Stimulated activated naive CD8-positive, alpha-beta T cell treated with anti-CD3 and anti-CD28 coated beads, Interleukin-15, amount 100 ng/mL, for 72 hours (primary cell): ENCODE data around the gene SLC11A2.
"Not testable (repeated sequence)": the region's sequence is repeated elsewhere in the genome, so short reads cannot be mapped to it uniquely, and the experiment has no call there.

ENCODE experiments used
- ATAC-seq: fragments of 150-1000 bp; cut with Tn5 transposase; 2 replicates; pipeline ENCODE4 v1.10.0; 2021; ENCODE audit warnings: mild to moderate bottlenecking, moderate library complexity
- DNase-seq, 2 donors: peaks; one replicate each; pipeline ENCODE4 v3.0.0; 2021 to 2022
- H3K27ac Mint-ChIP-seq, 2 donors: one replicate each; pipeline ENCODE4 v1.8.0; 2022; ENCODE audit warnings: mild to moderate bottlenecking in 2 of 2, mixed read lengths in 2 of 2, moderate library complexity in 2 of 2
- H3K27me3 Mint-ChIP-seq: one replicate; pipeline ENCODE4 v1.8.0; 2022; ENCODE audit warnings: mixed read lengths
- H3K4me1 Mint-ChIP-seq: one replicate; pipeline ENCODE4 v1.8.0; 2022; ENCODE audit warnings: mild to moderate bottlenecking, mixed read lengths
- H3K4me3 Mint-ChIP-seq, 2 donors: one replicate each; pipeline ENCODE4 v1.8.0; 2022; ENCODE audit warnings: mild to moderate bottlenecking in 2 of 2, mixed read lengths in 2 of 2, moderate library complexity in 1 of 2
- H3K9me3 Mint-ChIP-seq, 2 donors: one replicate each; pipeline ENCODE4 v1.8.0; 2022; ENCODE audit warnings: mixed read lengths in 2 of 2

The SLC11A2 gene

DNA sequence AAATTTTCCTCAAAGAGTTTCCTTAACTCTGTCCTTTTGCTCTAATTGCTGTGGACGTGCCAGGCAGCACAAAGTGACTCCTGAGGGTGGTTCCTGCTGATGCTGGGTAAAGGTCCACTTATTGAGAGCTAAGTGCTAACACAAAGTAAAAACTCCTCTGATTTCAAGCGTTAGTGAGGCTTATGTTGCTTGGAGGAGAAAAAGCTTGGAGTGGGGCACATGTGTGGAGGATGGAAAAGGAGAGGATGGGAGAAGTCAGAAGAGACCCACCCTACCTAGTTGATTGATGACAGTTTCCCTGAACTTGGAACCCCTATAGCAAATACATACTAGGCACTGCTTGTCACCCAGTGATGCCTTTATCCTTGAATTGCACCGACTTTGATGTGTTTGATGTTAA lies 10.1 kb upstream of the SLC11A2 start:
- ATAC-seq (no peak), DNase-seq (no peak)
- no peak overlapping the region for H3K4me3 Mint-ChIP-seq
- no peaks in the 10 kb centered on the region for H3K27me3 Mint-ChIP-seq
- no peaks in the 10 kb centered on the region for H3K4me1 Mint-ChIP-seq
- no peaks in the 10 kb centered on the region for H3K9me3 Mint-ChIP-seq
- no peak overlapping the region for H3K27ac Mint-ChIP-seq

- Mint-ChIP-seq H3K9me3 (no peaks in the 10 kb centered on the region), H3K27me3 (no peaks in the 10 kb centered on the region), H3K27ac (no peak overlapping the region), H3K4me3 (no peak overlapping the region), H3K4me1 (peaks cover 3% of the 10 kb centered on the region)
- ATAC-seq, result no peak
- DNase-seq, result no peak
These were observed 7.4 kb upstream of the SLC11A2 start for GRCh38 chr12:51033457-51034089.

DNA sequence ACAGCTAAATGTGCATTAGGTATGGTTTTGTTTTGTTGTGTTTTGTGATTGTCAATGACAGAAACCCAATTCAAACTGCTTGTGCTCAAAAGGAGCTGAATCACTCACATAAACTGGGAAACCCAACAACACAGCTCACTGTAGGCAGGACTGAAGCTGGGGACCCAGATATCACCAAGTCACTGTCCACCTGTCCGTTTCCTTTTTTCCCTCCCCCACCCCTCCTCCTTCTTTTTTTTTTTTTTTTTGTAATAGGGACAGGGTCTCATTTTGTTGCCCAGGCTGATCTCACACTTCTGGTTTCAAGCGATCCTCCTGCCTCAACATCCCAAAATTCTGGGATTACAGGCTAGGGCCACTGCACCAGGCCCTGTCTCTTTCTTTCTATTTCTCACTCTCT lies 6.9 kb upstream of the SLC11A2 start:
- DNase-seq, result no peak

GRCh38 chr12:51028813-51029150 lies 2.6 kb upstream of the SLC11A2 start:
- no peaks in the 10 kb centered on the region for H3K27me3 Mint-ChIP-seq
- no peak for DNase-seq
- peaks cover 39% of the 10 kb centered on the region for H3K4me1 Mint-ChIP-seq
- no peak overlapping the region for H3K4me3 Mint-ChIP-seq
- H3K27ac Mint-ChIP-seq, result no peak overlapping the region
- ATAC-seq, result no peak
- no peaks in the 10 kb centered on the region for H3K9me3 Mint-ChIP-seq

More for the DNA sequence above, 6.9 kb upstream of the SLC11A2 start:
- H3K4me1 Mint-ChIP-seq, result peaks cover 9% of the 10 kb centered on the region
- H3K4me3 Mint-ChIP-seq, result no peak overlapping the region
- no peak overlapping the region for H3K27ac Mint-ChIP-seq
- H3K27me3 Mint-ChIP-seq, result no peaks in the 10 kb centered on the region
- H3K9me3 Mint-ChIP-seq, result no peaks in the 10 kb centered on the region
- ATAC-seq, result no peak

DNA sequence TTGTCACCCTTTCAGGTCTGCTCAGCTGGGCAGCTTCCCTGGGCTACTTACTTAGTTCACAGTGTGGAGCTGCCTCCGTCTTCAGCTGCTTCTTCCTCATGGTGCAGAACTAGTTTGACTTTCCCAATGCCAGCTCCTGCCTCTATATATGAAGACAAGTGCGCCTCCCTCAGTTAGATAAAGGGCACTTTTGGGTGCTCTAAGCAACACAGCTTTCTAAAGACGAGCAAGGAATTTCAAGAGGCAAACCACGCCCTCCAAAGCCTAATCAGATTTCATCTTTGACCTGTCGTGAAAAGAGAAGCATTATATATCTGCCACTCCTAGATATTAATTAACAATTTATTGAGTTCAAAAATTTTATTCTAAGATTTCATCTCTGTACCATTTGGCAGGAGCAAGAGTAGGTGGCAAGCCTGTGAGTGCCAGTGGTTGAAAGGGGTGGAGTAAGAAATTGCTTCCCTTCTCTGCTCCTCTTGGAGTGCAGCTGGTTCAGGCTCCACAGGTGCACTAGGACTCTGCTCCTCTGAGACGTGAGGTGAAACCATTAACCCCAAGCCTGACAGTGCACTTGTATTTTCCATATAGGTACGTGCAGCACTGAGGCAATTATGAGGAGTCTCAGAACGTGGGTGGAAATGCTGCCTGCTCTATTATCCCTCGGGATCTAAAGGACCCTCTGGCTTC lies 2.1 kb upstream of the SLC11A2 start:
- Mint-ChIP-seq H3K27ac (peak overlapping the region in 1 of 2 donors; percentile 33), H3K9me3 (no peaks in the 10 kb centered on the region), H3K4me3 (peak overlapping the region in 1 of 2 donors; percentile 16), H3K27me3 (no peaks in the 10 kb centered on the region), H3K4me1 (peaks cover 45% of the 10 kb centered on the region)
- DNase-seq (peak; percentile 17 to 26), ATAC-seq (no peak)

- Mint-ChIP-seq H3K4me3 (peak overlapping the region; percentile 48 to 77), H3K4me1 (peaks cover 53% of the 10 kb centered on the region), H3K9me3 (no peaks in the 10 kb centered on the region), H3K27me3 (no peaks in the 10 kb centered on the region), H3K27ac (peak overlapping the region in 1 of 2 donors; percentile 94)
- no peak for ATAC-seq
- DNase-seq, result no peak
These were observed 1.2 kb upstream of the SLC11A2 start for GRCh38 chr12:51027342-51027835.

GRCh38 chr12:51025338-51025835 lies 797 bp downstream of the SLC11A2 start:
- Mint-ChIP-seq H3K27ac (peak overlapping the region; percentile 98 to 99), H3K27me3 (no peaks in the 10 kb centered on the region), H3K9me3 (no peaks in the 10 kb centered on the region), H3K4me1 (peaks cover 73% of the 10 kb centered on the region), H3K4me3 (peak overlapping the region; percentile 93 to 98)
- no peak for ATAC-seq
- DNase-seq, result no peak

- Mint-ChIP-seq H3K4me3 (peak overlapping the region; percentile 93 to 98), H3K27ac (peak overlapping the region; percentile 98 to 99), H3K4me1 (peaks cover 80% of the 10 kb centered on the region), H3K9me3 (no peaks in the 10 kb centered on the region), H3K27me3 (no peaks in the 10 kb centered on the region)
- ATAC-seq (no peak), DNase-seq (no peak)
These were observed 2.4 kb downstream of the SLC11A2 start for GRCh38 chr12:51023625-51024382.

GRCh38 chr12:51021694-51022093 lies 4.5 kb downstream of the SLC11A2 start:
- H3K27me3 Mint-ChIP-seq, result no peaks in the 10 kb centered on the region
- H3K4me3 Mint-ChIP-seq, result peak overlapping the region; percentile 42 to 57
- no peak for ATAC-seq
- DNase-seq, result no peak
- H3K4me1 Mint-ChIP-seq, result peaks cover 60% of the 10 kb centered on the region
- H3K9me3 Mint-ChIP-seq, result no peaks in the 10 kb centered on the region
- peak overlapping the region; percentile 1 to 29 for H3K27ac Mint-ChIP-seq

DNA sequence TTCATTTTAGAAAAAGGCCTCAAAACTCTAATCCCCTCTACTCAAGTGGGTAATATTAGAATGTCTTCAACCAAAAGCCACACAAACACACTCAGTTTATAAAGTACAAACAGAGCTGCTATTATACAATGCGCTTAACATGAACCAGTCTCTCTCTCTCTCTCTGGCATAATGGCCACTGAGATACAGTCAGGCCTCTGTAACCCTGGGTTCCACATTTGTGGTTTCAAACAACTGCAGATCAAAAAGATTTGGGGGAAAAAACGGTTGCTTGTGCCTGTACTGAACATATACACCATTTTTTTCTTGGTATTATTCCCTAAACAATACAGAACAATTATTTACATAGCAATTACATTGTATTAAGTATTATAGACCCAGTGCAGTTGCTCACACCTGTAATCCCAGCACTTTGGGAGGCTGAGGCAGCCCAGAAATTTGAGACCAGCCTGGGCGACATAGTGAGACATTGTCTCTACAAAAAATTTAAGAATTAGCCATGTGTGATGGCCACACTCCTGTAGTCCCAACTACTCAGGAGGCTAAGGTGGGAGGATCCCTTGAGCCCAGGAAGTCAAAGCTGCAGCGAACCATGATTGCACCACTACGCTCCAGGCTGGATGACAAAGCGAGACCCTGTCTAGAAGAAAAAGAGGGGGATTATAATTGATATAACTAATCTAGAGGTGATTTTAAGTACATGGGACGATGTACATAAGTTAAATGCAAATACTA lies 5.6 kb downstream of the SLC11A2 start:
- H3K4me3 Mint-ChIP-seq, result peak overlapping the region; percentile 32 to 37
- DNase-seq (no peak), ATAC-seq (no peak)
- no peaks in the 10 kb centered on the region for H3K27me3 Mint-ChIP-seq
- peaks cover 57% of the 10 kb centered on the region for H3K4me1 Mint-ChIP-seq
- H3K27ac Mint-ChIP-seq, result peak overlapping the region in 1 of 2 donors; percentile 82
- no peaks in the 10 kb centered on the region for H3K9me3 Mint-ChIP-seq

DNA sequence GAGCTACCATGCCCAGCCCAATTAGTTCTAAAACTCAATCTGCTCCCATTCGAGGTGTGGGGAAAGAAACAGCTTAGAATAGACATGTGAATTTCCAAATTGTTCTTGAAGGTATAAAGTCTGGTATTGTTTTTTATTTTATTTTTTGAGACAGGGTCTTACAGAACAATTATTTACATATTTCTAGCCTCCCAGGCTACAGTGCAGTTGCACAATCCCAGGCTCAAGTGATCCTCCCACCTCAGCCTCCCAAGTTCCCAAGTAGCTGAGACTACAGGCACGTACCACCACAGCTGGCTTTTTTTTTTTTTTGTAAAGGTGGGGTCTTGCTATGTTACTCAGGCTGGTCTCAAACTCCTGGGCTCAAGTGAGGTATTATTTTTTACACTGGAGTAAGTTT lies 6.3 kb downstream of the SLC11A2 start:
- no peak overlapping the region for H3K27ac Mint-ChIP-seq

DNA sequence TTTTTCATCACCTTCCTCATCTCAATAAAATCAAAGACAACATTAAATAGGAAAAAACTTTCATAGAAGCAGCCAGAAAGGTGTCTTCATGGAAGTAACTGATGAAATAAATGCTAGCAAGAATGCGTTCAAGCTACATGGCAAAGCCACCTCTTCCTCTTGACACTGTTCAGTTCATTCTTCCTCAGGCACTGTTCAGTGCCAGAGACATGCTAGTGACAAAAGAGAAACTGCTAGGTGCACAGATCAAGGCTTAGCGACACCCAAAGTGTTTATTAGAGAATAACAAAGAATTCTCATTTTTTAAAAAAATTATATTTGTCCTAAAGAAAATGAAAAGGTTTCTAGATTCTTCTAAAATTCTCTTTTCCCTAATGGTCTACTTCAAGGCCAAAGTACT lies 7.2 kb downstream of the SLC11A2 start:
- Mint-ChIP-seq H3K4me1 (peaks cover 44% of the 10 kb centered on the region), H3K4me3 (no peak overlapping the region), H3K27me3 (no peaks in the 10 kb centered on the region), H3K27ac (no peak overlapping the region), H3K9me3 (no peaks in the 10 kb centered on the region)
- DNase-seq (no peak), ATAC-seq (no peak)

More for the DNA sequence above, 6.3 kb downstream of the SLC11A2 start:
- H3K4me3 Mint-ChIP-seq, result no peak overlapping the region
- H3K9me3 Mint-ChIP-seq, result no peaks in the 10 kb centered on the region
- H3K27me3 Mint-ChIP-seq, result no peaks in the 10 kb centered on the region
- DNase-seq (no peak), ATAC-seq (no peak)
- H3K4me1 Mint-ChIP-seq, result peaks cover 53% of the 10 kb centered on the region

GRCh38 chr12:51017452-51017851 lies 8.7 kb downstream of the SLC11A2 start:
- Mint-ChIP-seq H3K27ac (no peak overlapping the region), H3K4me3 (no peak overlapping the region), H3K4me1 (peaks cover 42% of the 10 kb centered on the region), H3K9me3 (no peaks in the 10 kb centered on the region), H3K27me3 (no peaks in the 10 kb centered on the region)
- no peak for DNase-seq
- no peak for ATAC-seq

DNA sequence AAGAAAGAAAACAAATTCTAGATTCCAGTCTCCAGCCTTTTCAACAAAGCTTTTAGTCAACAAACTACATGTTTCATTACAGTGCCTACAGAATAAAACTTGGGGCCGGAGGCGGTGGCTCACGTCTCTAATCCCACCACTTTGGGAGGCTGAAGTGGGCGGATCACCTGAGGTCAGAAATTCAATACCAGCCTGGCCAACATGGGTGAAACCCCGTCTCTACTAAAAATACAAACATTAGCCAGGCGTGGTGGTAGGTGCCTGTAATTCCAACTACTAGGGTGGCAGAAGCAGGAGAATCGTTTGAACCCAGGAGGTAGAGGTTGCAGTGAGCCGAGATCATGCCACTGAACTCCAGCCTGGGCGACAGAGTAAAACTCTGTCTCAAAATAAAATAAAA lies 11.7 kb downstream of the SLC11A2 start:
- not testable (repeated sequence) for H3K4me3 Mint-ChIP-seq, H3K27me3 Mint-ChIP-seq, H3K9me3 Mint-ChIP-seq, ATAC-seq, DNase-seq, H3K27ac Mint-ChIP-seq
- H3K4me1 Mint-ChIP-seq, result peaks cover 38% of the 10 kb centered on the region

DNA sequence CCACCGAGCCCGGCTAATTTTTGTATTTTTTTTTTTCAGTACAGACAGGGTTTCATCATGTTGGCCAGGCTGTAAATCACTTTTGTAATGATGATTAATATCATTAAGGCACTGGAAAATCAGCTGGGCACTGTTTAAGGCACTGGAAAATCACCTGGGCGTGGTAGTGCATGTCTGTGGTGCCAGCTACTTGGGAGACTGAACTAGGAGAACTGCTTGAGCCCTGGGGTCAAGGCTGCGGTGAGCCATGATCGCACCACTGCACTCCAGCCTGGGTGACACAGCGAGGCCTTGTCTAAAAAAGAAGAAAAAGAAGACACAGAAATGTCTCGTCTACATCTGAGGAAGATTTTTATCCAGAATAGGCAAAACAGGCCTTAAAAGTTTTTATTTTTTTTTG lies 12.7 kb downstream of the SLC11A2 start:
- no peak for DNase-seq
- Mint-ChIP-seq H3K27ac (no peak overlapping the region), H3K27me3 (no peaks in the 10 kb centered on the region), H3K4me3 (no peak overlapping the region), H3K9me3 (no peaks in the 10 kb centered on the region), H3K4me1 (peaks cover 47% of the 10 kb centered on the region)
- no peak for ATAC-seq
